Hematopoietic multipotent progenitor cell treated with erythropoietin and hydrocortisone succinate and interleukin-3 and kit ligand, for 4 days (in vitro differentiated cells): ENCODE data around the gene PRR29.

Experiments used
- DNase-seq: peaks from one replicate; pipeline ENCODE4 v3.0.0-alpha.2; 2015

PRR29 gene

GRCh38 chr17:63998050-63998720, at the start of gene PRR29:
Gene PRR29 (plus strand): TSS chr17:63998351. CDS start chr17:63998365, 14 bp downstream.
- peak; percentile 89 for DNase-seq

- DNase-seq = no peak
Observed at GRCh38 chr17:63948521-63948920, 49.6 kb upstream of the PRR29 start.

GRCh38 chr17:63949576-63950250, 48.4 kb upstream of the PRR29 start:
- no peak for DNase-seq

GRCh38 chr17:63950940-63951907, 46.9 kb upstream of the PRR29 start:
- DNase-seq = no peak

GRCh38 chr17:63954402-63955063, 43.6 kb upstream of the PRR29 start:
- DNase-seq = peak; percentile 51

- no peak for DNase-seq
Observed at GRCh38 chr17:63955232-63955631, 42.9 kb upstream of the PRR29 start.

DNA sequence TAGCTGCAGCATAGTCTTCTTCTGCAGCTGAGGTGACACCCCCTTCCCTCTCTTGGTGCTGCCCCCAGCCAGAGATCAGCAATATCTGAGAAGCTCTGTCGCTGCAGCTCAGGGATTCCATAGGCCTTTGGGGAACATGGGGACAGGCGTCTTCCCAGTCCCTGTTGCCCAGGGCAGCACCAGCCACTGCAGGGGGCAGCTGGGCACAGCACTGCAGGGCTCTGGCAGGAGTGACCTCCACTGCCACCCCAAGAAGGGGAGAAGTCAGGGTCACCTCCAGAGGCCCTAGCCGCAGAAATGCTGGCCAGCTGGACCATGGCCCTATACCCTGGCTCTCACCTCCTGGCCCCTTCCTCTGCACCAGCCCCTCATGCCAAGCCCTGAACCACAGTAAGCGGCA, 42.4 kb upstream of the PRR29 start:
- no peak for DNase-seq

- DNase-seq = no peak
Observed at GRCh38 chr17:63956296-63956920, 41.7 kb upstream of the PRR29 start.

DNA sequence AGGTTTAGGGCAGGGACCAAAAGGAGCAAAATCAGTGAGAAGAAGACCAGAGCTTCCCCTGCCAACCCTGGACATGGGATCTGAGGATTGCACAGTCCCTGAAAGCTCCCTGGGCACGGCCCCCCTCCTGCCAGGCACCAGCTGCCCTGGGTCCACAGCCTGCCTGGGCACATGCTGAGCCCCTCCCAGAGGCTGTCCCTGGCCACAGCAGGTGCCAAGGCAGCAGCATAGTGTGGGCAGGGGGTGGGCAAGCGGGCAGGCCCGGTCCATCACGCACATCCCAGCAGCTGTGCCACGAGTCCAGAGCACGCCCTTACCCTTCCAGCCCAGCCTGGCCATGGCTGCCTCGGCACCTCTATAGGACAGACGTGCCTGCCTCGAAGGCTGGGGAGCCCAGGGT, 38.1 kb upstream of the PRR29 start:
- DNase-seq = no peak

DNA sequence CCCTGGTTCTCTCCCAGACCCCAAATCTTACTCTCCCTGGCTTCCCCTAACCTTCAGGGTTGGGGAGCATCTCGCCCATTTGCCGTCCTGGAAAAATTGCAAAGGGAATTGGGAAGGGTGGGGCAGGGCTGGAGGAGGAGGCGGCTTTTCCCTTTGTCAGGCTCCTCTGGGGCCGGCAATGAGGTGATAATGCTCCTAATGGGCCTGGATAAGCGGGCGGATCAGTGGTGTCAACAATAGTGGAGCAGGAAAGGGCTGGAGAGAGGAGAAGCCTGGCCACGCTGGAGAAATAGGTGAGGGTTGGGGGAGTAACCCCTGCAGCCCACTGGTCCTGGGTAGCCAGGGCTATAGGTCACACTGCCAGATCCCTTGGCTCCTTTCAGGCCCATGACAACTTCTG, 37.7 kb upstream of the PRR29 start:
- DNase-seq = no peak

DNA sequence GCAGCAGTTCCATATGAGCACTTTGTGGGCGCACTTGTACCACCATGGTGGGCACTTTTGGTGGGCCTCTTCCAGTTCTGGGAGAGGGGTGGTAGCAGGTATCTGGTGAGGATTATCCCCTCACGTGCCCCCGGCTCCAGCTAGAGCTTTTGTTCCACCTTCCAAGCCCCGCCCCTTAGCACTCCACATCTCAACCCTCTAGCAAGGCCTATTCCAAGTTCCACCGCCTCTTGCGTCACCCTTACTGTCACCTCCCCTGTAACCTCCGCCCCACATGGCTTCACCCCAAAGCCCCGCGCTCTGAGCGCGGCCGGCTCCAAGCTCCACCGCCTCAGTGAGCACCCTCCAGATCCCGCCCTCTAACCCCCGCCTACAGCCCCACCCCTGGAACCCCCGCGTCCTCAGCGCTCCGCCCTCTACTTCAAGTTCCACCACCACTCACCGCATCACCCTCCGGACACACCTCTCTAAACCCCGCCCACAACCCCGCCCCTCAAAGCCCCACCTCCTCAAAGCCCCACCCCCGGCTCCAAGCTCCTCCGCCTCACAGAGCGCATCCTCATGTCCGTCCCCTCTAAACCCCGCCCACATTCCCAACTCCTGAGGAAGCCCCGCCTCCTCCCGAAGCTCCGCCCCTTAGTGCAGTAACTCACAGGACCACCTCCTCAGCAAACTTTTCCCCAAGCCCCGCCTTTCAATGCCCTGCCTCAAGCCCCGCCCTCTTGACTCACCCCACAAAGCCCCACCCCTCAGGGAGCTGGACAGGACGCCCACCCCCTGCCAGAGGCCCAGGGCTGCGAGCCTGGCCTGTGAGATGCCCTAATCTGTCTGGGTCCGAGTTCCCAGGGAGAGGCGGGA, 36.6 kb upstream of the PRR29 start:
- DNase-seq = peak; percentile 93

DNA sequence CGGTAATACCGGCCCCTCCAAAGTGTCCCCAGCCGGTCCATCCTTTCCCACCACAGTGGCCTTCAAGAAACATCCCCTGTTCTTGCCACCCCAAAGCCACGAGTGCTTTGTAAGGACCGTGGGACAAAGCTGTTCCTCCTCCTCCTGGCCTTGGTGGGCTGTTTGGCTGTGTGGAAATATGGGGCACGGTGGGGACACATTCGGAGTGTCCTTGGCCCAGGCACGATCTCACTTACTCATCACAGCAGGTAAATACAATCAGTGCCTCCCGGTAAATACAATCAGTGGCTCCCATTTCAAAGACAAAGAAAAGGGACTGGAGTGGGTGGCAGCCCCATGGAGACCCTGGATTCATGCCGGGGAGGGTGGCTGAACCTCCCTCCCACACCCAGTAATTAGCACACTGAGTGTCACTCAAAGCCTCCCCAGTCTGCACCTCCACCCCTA, 35.8 kb upstream of the PRR29 start:
- DNase-seq = no peak

- no peak for DNase-seq
Observed at GRCh38 chr17:63963123-63963522, 35.0 kb upstream of the PRR29 start.

DNA sequence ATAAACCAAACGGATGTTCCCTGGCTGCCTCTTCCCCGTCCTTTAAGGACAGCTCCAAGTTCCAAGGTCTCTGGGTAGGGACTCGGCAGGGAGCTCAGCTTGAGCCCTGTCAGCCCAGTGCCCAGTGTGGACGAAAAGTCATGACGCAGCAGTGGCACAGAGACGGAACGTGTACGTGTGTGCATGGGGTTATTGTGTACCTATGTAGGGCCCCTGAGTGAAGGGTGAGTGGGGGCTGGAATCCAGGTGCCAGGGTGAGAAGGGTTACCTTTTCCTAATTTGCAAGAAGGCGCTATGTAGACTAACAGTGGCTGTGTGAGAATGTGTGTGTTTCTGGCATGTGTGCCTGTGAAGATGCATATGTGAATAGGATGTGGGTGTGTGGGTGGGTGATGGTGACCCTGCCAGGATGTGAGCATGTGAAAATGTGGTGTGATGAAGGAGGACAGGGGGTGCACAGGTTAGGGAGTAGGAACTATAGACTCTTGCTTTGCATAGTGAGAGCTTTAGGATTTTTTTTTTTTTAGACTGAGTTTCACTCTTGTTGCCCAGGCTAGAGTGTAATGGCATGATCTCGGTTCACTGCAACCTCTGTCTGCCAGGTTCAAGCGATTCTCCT, 31.4 kb upstream of the PRR29 start:
- no peak for DNase-seq

GRCh38 chr17:63967953-63968352, 30.2 kb upstream of the PRR29 start:
- no peak for DNase-seq

GRCh38 chr17:63969278-63969677, 28.9 kb upstream of the PRR29 start:
- no peak for DNase-seq

DNA sequence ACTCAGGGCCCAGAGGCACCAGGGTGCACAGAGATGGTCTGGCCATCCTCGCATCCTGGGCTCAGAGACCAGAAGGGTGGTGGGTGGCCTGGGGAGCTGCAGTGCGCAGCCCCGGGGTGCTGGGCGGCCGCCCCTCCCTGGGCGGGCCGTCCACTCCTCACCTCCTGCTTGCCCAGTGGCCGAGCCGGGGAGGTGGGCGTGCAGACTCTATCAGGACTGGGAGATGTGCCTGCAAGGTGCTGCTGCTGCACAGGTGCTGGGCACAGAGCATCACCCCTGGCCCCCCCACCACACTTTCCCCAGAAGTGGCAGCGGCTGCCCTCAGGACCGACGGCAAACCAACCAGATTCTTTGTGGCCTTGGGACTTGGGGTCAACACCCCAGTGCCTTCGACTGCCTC, 25.4 kb upstream of the PRR29 start, which contains the start of gene SCN4A:
Gene SCN4A, minus strand, starts transcription at position 123 of the 400 bp plus-strand sequence. Its CDS starts 77 bp downstream, at position 46.
- DNase-seq = no peak

- DNase-seq = no peak
Observed at GRCh38 chr17:63973247-63973646, 24.9 kb upstream of the PRR29 start.

DNA sequence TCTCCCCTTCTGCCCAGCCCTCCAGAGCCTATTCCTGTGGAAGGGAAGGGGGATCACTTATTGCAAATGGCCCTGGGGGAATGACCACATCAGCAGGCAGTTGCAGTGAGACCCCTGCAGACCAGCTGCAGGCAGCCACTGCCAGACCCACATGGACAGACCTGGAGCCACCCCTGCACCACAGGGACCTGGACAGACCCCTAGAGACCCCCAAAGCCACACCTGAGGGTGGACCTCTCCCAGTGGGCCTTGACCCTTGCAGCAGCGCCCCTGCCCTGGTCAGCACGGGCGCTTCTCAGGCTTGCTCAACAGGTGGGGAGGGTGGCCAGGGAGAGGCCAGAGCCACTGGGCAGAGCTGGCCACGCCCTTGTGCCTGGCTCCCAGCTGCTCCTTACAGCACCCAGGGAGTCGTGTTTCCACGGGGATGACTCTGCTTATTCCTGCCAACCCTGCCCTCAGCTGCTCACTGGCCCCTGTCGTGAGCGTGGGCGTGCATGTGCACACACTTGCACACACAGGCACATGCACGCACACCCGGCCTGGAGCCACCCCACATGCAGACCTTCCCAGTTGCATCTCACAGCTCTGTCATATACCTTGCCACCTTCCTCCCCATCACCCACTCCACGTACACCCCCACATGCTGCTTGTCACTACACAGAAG, 24.1 kb upstream of the PRR29 start:
- DNase-seq = no peak

DNA sequence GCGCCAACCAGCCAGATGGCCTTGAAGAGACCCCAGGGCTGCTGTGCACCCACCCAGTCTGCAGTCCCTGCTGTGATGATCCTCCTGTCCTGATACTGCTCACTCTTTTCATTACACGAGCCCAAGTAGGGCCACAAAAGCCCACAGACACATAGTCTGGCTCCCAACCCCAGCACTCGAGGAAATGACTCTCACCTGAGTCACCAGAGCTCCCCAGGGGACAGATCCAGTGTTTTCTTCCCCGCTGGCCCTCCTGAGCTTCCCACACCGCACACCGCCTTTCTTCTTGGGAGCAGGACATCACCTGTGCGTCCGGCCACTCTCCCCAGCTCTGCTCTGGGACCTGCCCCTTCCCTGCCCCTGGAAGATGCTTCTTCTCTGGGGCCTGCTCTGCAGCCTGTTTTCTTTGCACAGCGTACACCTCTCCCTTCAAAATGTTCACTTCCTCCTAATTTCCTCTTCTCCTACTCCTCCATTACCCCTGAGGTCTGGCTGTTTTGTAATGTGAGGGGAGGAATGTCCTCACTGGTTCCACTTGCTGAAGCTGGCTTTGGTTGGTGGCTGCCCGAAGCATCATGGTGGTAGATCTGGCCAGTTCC, 23.5 kb upstream of the PRR29 start:
- DNase-seq = no peak
